Thyroid gland (tissue), 4 donors: Measurements from ENCODE around the gene AFF4.

Experiments used
- CTCF ChIP-seq, 6 experiments: fragments of 200-600 bp in 3 of 6; fragments of 450-650 bp in 3 of 6; sonication (generic) in 3 of 6; IDR thresholded peaks; one replicate each; pipeline ENCODE4 v1.5.1; 2016 to 2019; ENCODE audit warnings: antibody characterized with exemption in 6 of 6, mild to moderate bottlenecking in 2 of 6, inconsistent platforms in 1 of 6, moderate library complexity in 1 of 6
- POLR2A ChIP-seq, 2 donors: fragments of 450-650 bp; IDR thresholded peaks; one replicate each; pipeline ENCODE4 v1.6.1; 2017; ENCODE audit warnings: antibody characterized with exemption in 2 of 2, mild to moderate bottlenecking in 2 of 2, moderate library complexity in 1 of 2

- TF ChIP-seq POLR2A (IDR thresholded peaks at IDR 0.05), result no peak
- TF ChIP-seq CTCF (IDR thresholded peaks at IDR 0.05), result no peak
Observed at GRCh38 chr5:132872788-132873118, 90.7 kb downstream of the AFF4 start.
